Ovary (tissue), 3 donors: ENCODE data around the gene IGSF9B.

Experiments used
- EP300 ChIP-seq: sonication (generic); formaldehyde crosslinking; IDR thresholded peaks from one replicate; pipeline ENCODE4 v1.6.1; 2017; ENCODE audit warnings: antibody characterized with exemption
- POLR2A ChIP-seq: fragments of 450-650 bp; IDR thresholded peaks from one replicate; pipeline ENCODE4 v1.6.1; 2017; ENCODE audit warnings: antibody characterized with exemption, mild to moderate bottlenecking, moderate library complexity
- TF ChIP-seq, protein P1 (sequence below), 3 donors: fragments of 450-650 bp in 2 of 3; fragments of 200-600 bp in 1 of 3; IDR thresholded peaks; one replicate each; pipeline versions ENCODE4 v1.5.1 to v1.8.0; 2016 to 2022; ENCODE audit warnings: antibody characterized with exemption in 3 of 3, mild to moderate bottlenecking in 1 of 3
- donor health status: DM: no; HTN: no; CAD: no.

- no peak for TF ChIP-seq POLR2A
- TF ChIP-seq, protein P1, sequence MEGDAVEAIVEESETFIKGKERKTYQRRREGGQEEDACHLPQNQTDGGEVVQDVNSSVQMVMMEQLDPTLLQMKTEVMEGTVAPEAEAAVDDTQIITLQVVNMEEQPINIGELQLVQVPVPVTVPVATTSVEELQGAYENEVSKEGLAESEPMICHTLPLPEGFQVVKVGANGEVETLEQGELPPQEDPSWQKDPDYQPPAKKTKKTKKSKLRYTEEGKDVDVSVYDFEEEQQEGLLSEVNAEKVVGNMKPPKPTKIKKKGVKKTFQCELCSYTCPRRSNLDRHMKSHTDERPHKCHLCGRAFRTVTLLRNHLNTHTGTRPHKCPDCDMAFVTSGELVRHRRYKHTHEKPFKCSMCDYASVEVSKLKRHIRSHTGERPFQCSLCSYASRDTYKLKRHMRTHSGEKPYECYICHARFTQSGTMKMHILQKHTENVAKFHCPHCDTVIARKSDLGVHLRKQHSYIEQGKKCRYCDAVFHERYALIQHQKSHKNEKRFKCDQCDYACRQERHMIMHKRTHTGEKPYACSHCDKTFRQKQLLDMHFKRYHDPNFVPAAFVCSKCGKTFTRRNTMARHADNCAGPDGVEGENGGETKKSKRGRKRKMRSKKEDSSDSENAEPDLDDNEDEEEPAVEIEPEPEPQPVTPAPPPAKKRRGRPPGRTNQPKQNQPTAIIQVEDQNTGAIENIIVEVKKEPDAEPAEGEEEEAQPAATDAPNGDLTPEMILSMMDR (IDR thresholded peaks at IDR 0.05) = peak; percentile 41 to 78 (median 73)
- TF ChIP-seq EP300 = no peak
These were observed 28.8 kb downstream of the IGSF9B start for GRCh38 chr11:133927690-133928627.
